H1 (cell line): ENCODE measurements around the gene SPOP. TPM values are rescaled to one million over a fixed set of nuclear protein-coding genes. Genes with fewer than 3 reads are reported as not detected.

Source experiments
- CTCF ChIA-PET: fragments of 300-600 bp; sonication (Branson Sonifier 250); formaldehyde crosslinking; loops from one replicate; lab custom pipeline; 2021; ENCODE audit not compliant: partially characterized antibody; lab: Charles Lee
- POLR2A ChIA-PET: fragments of 300-600 bp; sonication (Branson Sonifier 250); formaldehyde crosslinking; loops from one replicate; lab custom pipeline; 2021; ENCODE audit warnings: inconsistent platforms; ENCODE audit not compliant: partially characterized antibody; lab: Charles Lee
- DNase-seq, 2 experiments: peaks; one replicate each; pipeline versions ENCODE4 v3.0.0 to v3.0.0-alpha.2; 2010 to 2022; ENCODE audit warnings: low spot score in 2 of 2, low read depth in 1 of 2, mixed read lengths in 1 of 2
- FAIRE-seq: peaks from 2 replicates; lab custom pipeline; 2011; peaks lifted over from hg19 to GRCh38; lab: Jason Lieb, UNC
- H2AFZ ChIP-seq: 2 replicates; pipeline ENCODE4 v1.8.1; 2012; ENCODE audit warnings: low read length, inconsistent platforms
- H2AK5ac ChIP-seq: 2 replicates; pipeline ENCODE4 v1.6.1; 2013; ENCODE audit warnings: low read depth, low read length
- H2BK120ac ChIP-seq: replicated peaks from 2 replicates; pipeline ENCODE3; 2013; ENCODE audit warnings: low read depth, low read length, inconsistent platforms
- H2BK12ac ChIP-seq: 2 replicates; pipeline ENCODE4 v1.6.1; 2013; ENCODE audit warnings: low read depth, low read length
- H2BK15ac ChIP-seq: 2 replicates; pipeline ENCODE4 v1.6.1; 2013; ENCODE audit warnings: low read length
- H2BK20ac ChIP-seq: 2 replicates; pipeline ENCODE4 v1.6.1; 2013; ENCODE audit warnings: low read length
- H2BK5ac ChIP-seq: 2 replicates; pipeline ENCODE4 v1.6.1; 2013; ENCODE audit warnings: low read depth, low read length
- H3K14ac ChIP-seq: 2 replicates; pipeline ENCODE4 v1.6.1; 2013; ENCODE audit warnings: inconsistent platforms; ENCODE audit not compliant: insufficient read length
- H3K18ac ChIP-seq: 2 replicates; pipeline ENCODE4 v1.6.1; 2013; ENCODE audit warnings: low read length; ENCODE audit errors: extremely low read depth
- H3K23ac ChIP-seq: 2 replicates; pipeline ENCODE4 v1.6.1; 2013; ENCODE audit warnings: inconsistent platforms; ENCODE audit not compliant: insufficient read length
- H3K23me2 ChIP-seq: 2 replicates; pipeline ENCODE4 v1.6.1; 2013; ENCODE audit warnings: low read depth, low read length
- H3K27ac ChIP-seq: 2 replicates; pipeline ENCODE4 v1.6.1; 2011; ENCODE audit warnings: low read depth, low read length, inconsistent platforms
- H3K27me3 ChIP-seq, 4 experiments: replicated peaks in 1 of 4; 1 replicate in 1 of 4; 2 replicates in 3 of 4; pipeline versions ENCODE4 v1.6.1 to v1.8.1; 2011 to 2013; ENCODE audit warnings: low read length in 3 of 4, mild to moderate bottlenecking in 3 of 4, inconsistent platforms in 2 of 4, mixed read lengths in 2 of 4, moderate library complexity in 1 of 4; ENCODE audit not compliant: control insufficient read depth in 3 of 4, insufficient read depth in 3 of 4; ENCODE audit errors: extremely low read depth in 1 of 4
- H3K36me3 ChIP-seq, 4 experiments: 2 replicates each; pipeline versions ENCODE4 v1.6.1 to v1.8.1; 2011 to 2013; ENCODE audit warnings: mild to moderate bottlenecking in 4 of 4, low read length in 3 of 4, moderate library complexity in 2 of 4, control low read depth in 1 of 4, inconsistent platforms in 1 of 4; ENCODE audit not compliant: insufficient read depth in 4 of 4, control insufficient read depth in 2 of 4
- H3K4ac ChIP-seq: replicated peaks from 2 replicates; pipeline ENCODE3; 2013; ENCODE audit warnings: low read length, low read depth, mixed read lengths, inconsistent platforms; ENCODE audit not compliant: insufficient read length
- H3K4me1 ChIP-seq, 4 experiments: replicated peaks in 1 of 4; 1 replicate in 1 of 4; 2 replicates in 3 of 4; pipeline versions ENCODE4 v1.6.1 to v1.8.1; 2011 to 2013; ENCODE audit warnings: low read length in 3 of 4, inconsistent platforms in 2 of 4, mixed read lengths in 1 of 4; ENCODE audit not compliant: insufficient read depth in 4 of 4, control insufficient read depth in 3 of 4
- H3K4me2 ChIP-seq, 2 experiments: 2 replicates each; pipeline versions ENCODE4 v1.6.1 to v1.8.1; 2011 to 2013; ENCODE audit warnings: low read depth in 2 of 2, low read length in 2 of 2, control low read depth in 1 of 2, inconsistent platforms in 1 of 2, mild to moderate bottlenecking in 1 of 2; ENCODE audit not compliant: insufficient read depth in 1 of 2
- H3K4me3 ChIP-seq, 4 experiments: fragments of 200-600, 300-600 bp in 1 of 4; sonication (generic), shearing (Covaris generic), sonication (Bioruptor Twin) in 1 of 4; 2 replicates each; pipeline versions ENCODE4 v1.5.1 to v1.8.1; 2011 to 2016; ENCODE audit warnings: low read length in 4 of 4, low read depth in 3 of 4, control low read depth in 2 of 4, inconsistent platforms in 2 of 4, mild to moderate bottlenecking in 2 of 4, mixed read lengths in 1 of 4, moderate library complexity in 1 of 4; ENCODE audit not compliant: insufficient read depth in 2 of 4; ENCODE audit errors: extremely low read depth in 1 of 4
- H3K56ac ChIP-seq: replicated peaks from 2 replicates; pipeline ENCODE3; 2013; ENCODE audit warnings: low read depth, mild to moderate bottlenecking, mixed read lengths, low read length, inconsistent platforms; ENCODE audit not compliant: insufficient read length
- H3K79me1 ChIP-seq: 2 replicates; pipeline ENCODE4 v1.6.1; 2013; ENCODE audit warnings: low read depth, low read length, control low read depth
- H3K79me2 ChIP-seq, 2 experiments: 2 replicates each; pipeline versions ENCODE4 v1.6.1 to v1.8.1; 2012 to 2013; ENCODE audit warnings: low read length in 2 of 2, mild to moderate bottlenecking in 2 of 2, inconsistent platforms in 1 of 2; ENCODE audit not compliant: insufficient read depth in 2 of 2, control insufficient read depth in 1 of 2
- H3K9ac ChIP-seq, 4 experiments: replicated peaks in 1 of 4; 1 replicate in 1 of 4; 2 replicates in 3 of 4; pipeline versions ENCODE4 v1.6.1 to v1.8.1; 2011 to 2013; ENCODE audit warnings: low read depth in 3 of 4, low read length in 3 of 4, control low read depth in 2 of 4, mild to moderate bottlenecking in 2 of 4, moderate library complexity in 2 of 4, inconsistent platforms in 1 of 4; ENCODE audit errors: extremely low read depth in 1 of 4
- H3K9me3 ChIP-seq, 2 experiments: 2 replicates each; pipeline versions ENCODE4 v1.6.1 to v1.8.1; 2012 to 2013; ENCODE audit warnings: mild to moderate bottlenecking in 2 of 2, moderate library complexity in 2 of 2, control low read depth in 1 of 2, inconsistent platforms in 1 of 2, low read depth in 1 of 2, low read length in 1 of 2, mixed read lengths in 1 of 2; ENCODE audit not compliant: insufficient read depth in 2 of 2
- H4K20me1 ChIP-seq, 2 experiments: replicated peaks in 1 of 2; 2 replicates each; pipeline versions ENCODE3 to v1.8.1; 2011 to 2013; ENCODE audit warnings: inconsistent platforms in 2 of 2, low read length in 2 of 2, mild to moderate bottlenecking in 1 of 2; ENCODE audit not compliant: insufficient read depth in 2 of 2, control insufficient read depth in 1 of 2
- H4K5ac ChIP-seq: 2 replicates; pipeline ENCODE4 v1.6.1; 2013; ENCODE audit warnings: low read length, low read depth, mixed read lengths, inconsistent platforms; ENCODE audit not compliant: insufficient read length
- H4K8ac ChIP-seq: 2 replicates; pipeline ENCODE4 v1.8.0; 2013; ENCODE audit warnings: mild to moderate bottlenecking, moderate library complexity, low read length, inconsistent platforms; ENCODE audit not compliant: insufficient read depth; ENCODE audit errors: extremely low read depth
- H4K91ac ChIP-seq: replicated peaks from 2 replicates; pipeline ENCODE3; 2013; ENCODE audit warnings: low read length, mixed read lengths, inconsistent platforms; ENCODE audit not compliant: insufficient read length
- GABPA ChIP-seq: IDR thresholded peaks from 2 replicates; pipeline ENCODE4 v1.6.1; 2011; ENCODE audit warnings: mild to moderate bottlenecking, low read length, moderate library complexity, borderline replicate concordance; ENCODE audit not compliant: insufficient read depth
- JUN ChIP-seq: IDR thresholded peaks from 2 replicates; pipeline ENCODE4 v1.6.1; 2011; ENCODE audit warnings: low read depth, mild to moderate bottlenecking, improper control_type of control experiment, low read length
- KDM1A ChIP-seq: fragments of 200-600, 300-600 bp; sonication (generic); IDR thresholded peaks from 2 replicates; pipeline ENCODE4 v1.7.1; 2016; ENCODE audit warnings: mild to moderate bottlenecking, low read length, borderline replicate concordance
- NANOG ChIP-seq: IDR thresholded peaks from 2 replicates; pipeline ENCODE4 v1.6.1; 2011; ENCODE audit warnings: low read length, low read depth, mild to moderate bottlenecking, inconsistent platforms; ENCODE audit not compliant: insufficient read depth, poor library complexity, severe bottlenecking
- POLR2AphosphoS5 ChIP-seq: IDR thresholded peaks from 2 replicates; pipeline ENCODE4 v1.6.1; 2011; ENCODE audit warnings: low read depth, low read length
- SAP30 ChIP-seq: fragments of 300-600 bp; sonication (generic); IDR thresholded peaks from 2 replicates; pipeline ENCODE4 v1.7.1; 2012; ENCODE audit warnings: low read length, moderate library complexity, mild to moderate bottlenecking, inconsistent platforms; ENCODE audit not compliant: insufficient read depth, insufficient replicate concordance
- TAF1 ChIP-seq: IDR thresholded peaks from 2 replicates; pipeline ENCODE4 v1.6.1; 2011; ENCODE audit warnings: mild to moderate bottlenecking, low read depth, low read length
- YY1 ChIP-seq: IDR thresholded peaks from 2 replicates; pipeline ENCODE4 v1.6.1; 2011; ENCODE audit warnings: low read depth, mild to moderate bottlenecking, low read length
- WGBS, 2 experiments: shearing (Covaris generic) in 1 of 2; methylation state at CpG; one replicate each; pipeline versions ENCODE4 v1.1.6 to v1.1.7; 2013 to 2015; ENCODE audit warnings: low lambda C conversion rate in 2 of 2, mixed read lengths in 2 of 2, inconsistent platforms in 1 of 2, low coverage in 1 of 2, missing lambda C conversion rate in 1 of 2; ENCODE audit not compliant: insufficient replicate concordance in 2 of 2, insufficient coverage in 1 of 2, insufficient read length in 1 of 2; ENCODE audit errors: extremely low coverage in 1 of 2, missing lambda C conversion rate in 1 of 2; 5-methylcytosine and 5-hydroxymethylcytosine counted together
- polyA plus RNA-seq, 7 experiments: library from polyadenylated mRNA; depleted of rRNA in 3 of 7; stranded (reverse) in 5 of 7; unstranded in 2 of 7; fragments of >200 nt in 5 of 7; fragments of 200-250 nt in 2 of 7; gene quantifications; 1 replicate in 5 of 7; 2 replicates in 1 of 7; 4 replicates in 1 of 7; pipeline versions ENCODE4 v1.2.1 to v1.2.3, GENCODE V29; 2011 to 2013; ENCODE audit warnings: missing spikeins in 2 of 7, mixed read lengths in 2 of 7
- total RNA-seq: library from RNA; stranded (reverse); fragmentation: NEBNext Ultra II Directional; extraction: Animal tissue kit (Norgen Biotek cat#: 25700); gene quantifications from 2 replicates; pipeline ENCODE4 v1.2.1, GENCODE V29; 2021
- TF ChIP-seq, protein P1 (sequence below): IDR thresholded peaks from 2 replicates; pipeline ENCODE4 v1.6.1; 2012; ENCODE audit warnings: low read length, inconsistent platforms
- TF ChIP-seq, protein P2 (sequence below): IDR thresholded peaks from 2 replicates; pipeline ENCODE4 v1.6.1; 2012; ENCODE audit warnings: inconsistent platforms
- TF ChIP-seq, protein P3 (sequence below): IDR thresholded peaks from 2 replicates; pipeline ENCODE4 v1.6.1; 2012; ENCODE audit warnings: inconsistent platforms

The SPOP gene
- total and polyA plus RNA-seq, 2 of the 8 experiments (the other 6 are each of a cell fraction or from before 2014, with no cell fraction given) = 13.3 to 25.6 TPM

DNA sequence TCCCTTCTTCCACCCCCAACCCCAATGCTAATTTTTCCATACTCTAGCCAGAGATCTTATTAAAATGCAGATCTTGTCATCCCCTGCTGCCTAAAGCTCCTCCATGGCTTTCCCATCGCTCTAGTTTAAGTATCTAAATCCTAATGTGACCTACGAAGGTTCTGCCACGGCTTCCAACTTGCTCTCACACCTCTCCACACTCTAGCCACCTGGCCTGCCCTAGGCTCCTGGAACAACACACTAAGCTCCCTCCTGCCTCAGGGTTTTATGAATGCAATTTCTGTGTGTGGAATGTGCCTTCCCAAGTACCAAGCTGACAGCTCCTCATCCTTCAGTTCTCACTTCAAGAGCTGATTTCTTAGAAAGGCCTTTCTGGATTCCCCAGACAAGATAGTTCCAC lies 85.6 kb downstream of the SPOP start:
- DNase-seq (no peak), FAIRE-seq (no peak)
- Histone ChIP-seq H3K79me1 (no peaks in the 10 kb centered on the region), H3K27ac (no peak overlapping the region), H3K18ac (no peak overlapping the region), H2AK5ac (peak overlapping the region; percentile 6; the same call in 1 of the 2 replicates), H3K9me3 (no peaks in the 10 kb centered on the region), H3K4ac (no peak overlapping the region), H3K23me2 (no peaks in the 10 kb centered on the region), H2BK5ac (no peak overlapping the region), H4K20me1 (peaks cover 0 to 3% of the 10 kb centered on the region in 2 experiments), H3K4me2 (no peak overlapping the region), H3K23ac (no peak overlapping the region), H4K91ac (no peak overlapping the region), H3K4me3 (no peak overlapping the region), H2BK15ac (no peak overlapping the region; the same call in 1 of the 2 replicates), H3K36me3 (peaks cover 0 to 3% (median under 1%) of the 10 kb centered on the region in 4 experiments; a peak in 3 of 8 replicates), H3K79me2 (no peaks in the 10 kb centered on the region), H4K5ac (no peak overlapping the region), H2BK12ac (no peak overlapping the region), H2BK20ac (no peak overlapping the region), H2AFZ (no peak overlapping the region), H4K8ac (no peak overlapping the region), H3K14ac (no peak overlapping the region), H3K56ac (no peak overlapping the region), H3K9ac (no peak overlapping the region), H3K27me3 (no peaks in the 10 kb centered on the region), H2BK120ac (no peak overlapping the region), H3K4me1 (peaks cover 0 to 2% (median 2%) of the 10 kb centered on the region in 4 experiments; a peak in 2 of 7 replicates)
- 91% methylated on average over 3 of the region's 3 CpGs; no CpG with 5 or more reads in 1 of the 2 experiments for WGBS, 2 experiments
- CTCF ChIA-PET = interaction anchor here (0.7 to 3.2 kb wide), 7 partner anchors 9 to 184 kb away, joined by 3 to 17 read pairs (median 3); no protein-coding TSS in a partner anchor
- POLR2A ChIA-PET = interaction anchor here (1.2 kb wide), 2 partner anchors 9 to 12 kb away, joined by 4 read pairs; no protein-coding TSS in a partner anchor
- TF ChIP-seq, protein P1, sequence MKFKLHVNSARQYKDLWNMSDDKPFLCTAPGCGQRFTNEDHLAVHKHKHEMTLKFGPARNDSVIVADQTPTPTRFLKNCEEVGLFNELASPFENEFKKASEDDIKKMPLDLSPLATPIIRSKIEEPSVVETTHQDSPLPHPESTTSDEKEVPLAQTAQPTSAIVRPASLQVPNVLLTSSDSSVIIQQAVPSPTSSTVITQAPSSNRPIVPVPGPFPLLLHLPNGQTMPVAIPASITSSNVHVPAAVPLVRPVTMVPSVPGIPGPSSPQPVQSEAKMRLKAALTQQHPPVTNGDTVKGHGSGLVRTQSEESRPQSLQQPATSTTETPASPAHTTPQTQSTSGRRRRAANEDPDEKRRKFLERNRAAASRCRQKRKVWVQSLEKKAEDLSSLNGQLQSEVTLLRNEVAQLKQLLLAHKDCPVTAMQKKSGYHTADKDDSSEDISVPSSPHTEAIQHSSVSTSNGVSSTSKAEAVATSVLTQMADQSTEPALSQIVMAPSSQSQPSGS = no peak
- TF ChIP-seq JUN (no peak), GABPA (no peak), KDM1A (no peak), NANOG (no peak), SAP30 (no peak), POLR2AphosphoS5 (no peak), TAF1 (no peak), YY1 (no peak)
- TF ChIP-seq, protein P2, sequence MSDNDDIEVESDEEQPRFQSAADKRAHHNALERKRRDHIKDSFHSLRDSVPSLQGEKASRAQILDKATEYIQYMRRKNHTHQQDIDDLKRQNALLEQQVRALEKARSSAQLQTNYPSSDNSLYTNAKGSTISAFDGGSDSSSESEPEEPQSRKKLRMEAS = no peak
- TF ChIP-seq, protein P3, sequence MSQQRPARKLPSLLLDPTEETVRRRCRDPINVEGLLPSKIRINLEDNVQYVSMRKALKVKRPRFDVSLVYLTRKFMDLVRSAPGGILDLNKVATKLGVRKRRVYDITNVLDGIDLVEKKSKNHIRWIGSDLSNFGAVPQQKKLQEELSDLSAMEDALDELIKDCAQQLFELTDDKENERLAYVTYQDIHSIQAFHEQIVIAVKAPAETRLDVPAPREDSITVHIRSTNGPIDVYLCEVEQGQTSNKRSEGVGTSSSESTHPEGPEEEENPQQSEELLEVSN = no peak
